ENCODE results near the gene CAPZA1.

CAPZA1 gene

GRCh38 chr1:112678605-112679004, 59.0 kb downstream of the CAPZA1 start:
- DNase-seq: no peak

DNA sequence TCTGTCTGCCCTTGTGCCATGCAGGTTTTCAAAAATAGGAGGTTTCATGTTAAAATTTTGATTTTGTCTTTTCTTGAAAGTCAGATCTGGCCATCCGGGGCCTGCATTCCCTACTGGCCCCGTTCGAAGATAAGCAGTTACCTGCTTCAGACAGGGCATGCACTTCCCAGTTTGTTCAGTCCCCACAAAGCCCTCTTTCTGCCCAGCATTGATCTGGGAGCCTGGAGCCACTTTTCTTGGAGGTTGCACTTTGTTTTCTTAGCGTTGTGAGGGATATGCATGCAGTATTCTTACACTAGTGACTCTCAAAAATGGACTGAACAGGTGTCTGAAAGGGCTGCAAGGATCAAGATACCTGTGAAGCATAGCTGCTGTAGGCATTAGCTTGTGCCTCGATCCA, 66.3 kb downstream of the CAPZA1 start:
- no peak for DNase-seq

GRCh38 chr1:112686417-112686816, 66.8 kb downstream of the CAPZA1 start:
- DNase-seq: no peak

DNA sequence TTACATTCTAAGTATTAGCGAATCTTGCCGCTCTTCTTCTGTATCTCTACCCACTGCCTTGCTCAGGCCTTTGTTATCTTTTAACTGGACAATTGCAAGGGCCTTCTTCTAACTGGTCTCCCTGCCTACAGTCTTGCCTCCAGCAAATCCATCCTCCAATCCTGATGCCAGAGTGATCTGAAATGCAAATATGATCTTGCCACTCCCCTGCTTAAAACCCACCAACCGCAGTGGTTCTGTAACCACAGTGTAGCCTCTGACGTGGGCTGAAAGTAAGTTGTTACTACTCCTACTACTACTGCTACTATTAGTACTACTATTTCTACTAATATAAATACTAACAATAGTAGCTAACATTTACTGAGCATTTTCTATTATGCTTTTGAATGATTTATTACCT, 67.2 kb downstream of the CAPZA1 start:
- DNase-seq: no peak

DNA sequence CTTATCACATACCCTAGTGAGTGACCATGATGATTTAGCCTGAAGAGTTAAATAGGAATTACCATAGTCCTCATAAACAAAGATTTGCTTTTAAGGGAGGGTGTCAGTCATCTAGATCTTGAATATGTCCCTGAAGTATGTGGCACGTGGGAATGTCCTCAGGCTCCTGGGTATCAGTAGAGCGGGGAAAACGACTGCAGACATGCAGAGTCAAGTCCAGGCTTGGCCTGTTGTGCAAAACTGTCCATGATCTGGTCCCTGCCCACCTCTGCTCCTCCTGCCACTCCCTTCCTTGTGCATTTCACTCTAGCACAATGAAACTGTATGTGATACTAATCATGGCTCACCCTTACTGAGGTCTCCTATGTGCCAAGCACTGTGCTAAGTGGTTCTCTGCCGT, 67.7 kb downstream of the CAPZA1 start:
- DNase-seq: no peak

DNA sequence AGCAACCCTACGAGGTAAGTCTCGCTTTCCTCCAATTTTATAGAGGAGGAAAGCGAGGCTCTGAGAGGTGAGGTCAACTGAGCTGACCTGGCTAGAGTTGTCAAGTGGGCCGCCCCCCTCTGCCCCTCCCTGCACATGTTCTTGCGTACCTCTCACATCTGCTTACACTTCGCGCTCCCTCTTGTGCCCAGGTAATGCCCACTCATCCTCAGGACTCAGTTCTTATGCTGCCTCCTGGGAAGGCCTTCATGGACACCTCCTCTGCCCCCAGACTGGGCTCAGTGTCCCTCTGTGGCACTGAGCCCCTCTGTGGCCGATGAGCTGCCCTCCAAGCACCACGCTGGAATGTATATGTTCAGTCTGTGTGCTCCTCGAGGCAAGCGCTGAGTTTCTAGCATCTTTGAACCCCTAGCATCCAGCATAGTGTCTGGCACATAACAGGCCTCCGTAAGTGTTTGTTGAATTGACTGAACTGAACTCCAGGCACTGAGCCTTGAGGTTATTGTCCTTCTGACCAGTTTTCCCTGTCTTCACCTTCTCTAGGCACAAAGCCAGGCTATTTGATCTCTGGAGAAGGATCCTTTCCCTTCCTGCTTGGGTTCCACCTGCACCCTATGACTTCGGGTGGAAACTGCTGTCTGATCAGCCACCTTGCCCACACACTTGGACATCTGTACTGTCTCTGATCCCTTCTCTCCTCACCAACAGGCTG, 68.3 kb downstream of the CAPZA1 start:
- DNase-seq: no peak

GRCh38 chr1:112688781-112689193, 69.2 kb downstream of the CAPZA1 start:
- no peak for DNase-seq

DNA sequence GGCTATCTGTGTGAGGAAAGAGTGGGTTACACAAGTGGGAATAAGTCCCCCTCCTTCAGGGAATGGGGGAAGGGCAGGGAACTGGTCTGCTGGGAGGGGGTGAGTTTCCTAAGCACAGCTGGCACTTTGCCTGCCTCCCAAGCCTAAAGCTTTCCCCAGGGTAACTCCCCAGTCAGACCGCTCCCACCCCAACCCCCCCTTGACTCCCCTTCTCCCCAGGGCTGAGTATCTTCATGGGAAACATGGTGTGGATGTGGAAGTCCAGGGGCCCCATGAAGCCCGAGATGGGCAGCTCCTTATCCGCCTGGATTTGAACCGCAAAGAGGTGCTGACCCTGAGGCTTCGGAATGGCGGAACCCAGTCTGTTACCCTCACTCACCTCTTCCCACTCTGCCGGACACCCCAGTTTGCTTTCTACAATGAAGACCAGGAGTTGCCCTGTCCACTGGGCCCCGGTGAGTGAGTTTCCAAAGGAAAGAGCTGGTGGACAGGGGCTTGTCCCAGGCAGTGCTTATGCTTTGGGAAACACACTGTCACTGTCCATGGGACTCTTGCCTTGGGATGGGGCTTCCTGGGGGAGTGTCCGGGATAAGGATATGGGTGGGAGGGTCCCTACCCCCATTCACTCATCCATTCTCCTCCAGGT, 69.7 kb downstream of the CAPZA1 start:
- no peak for DNase-seq

GRCh38 chr1:112689842-112690237, 70.2 kb downstream of the CAPZA1 start:
- DNase-seq: no peak

GRCh38 chr1:112692681-112693080, 73.0 kb downstream of the CAPZA1 start:
- DNase-seq: no peak

DNA sequence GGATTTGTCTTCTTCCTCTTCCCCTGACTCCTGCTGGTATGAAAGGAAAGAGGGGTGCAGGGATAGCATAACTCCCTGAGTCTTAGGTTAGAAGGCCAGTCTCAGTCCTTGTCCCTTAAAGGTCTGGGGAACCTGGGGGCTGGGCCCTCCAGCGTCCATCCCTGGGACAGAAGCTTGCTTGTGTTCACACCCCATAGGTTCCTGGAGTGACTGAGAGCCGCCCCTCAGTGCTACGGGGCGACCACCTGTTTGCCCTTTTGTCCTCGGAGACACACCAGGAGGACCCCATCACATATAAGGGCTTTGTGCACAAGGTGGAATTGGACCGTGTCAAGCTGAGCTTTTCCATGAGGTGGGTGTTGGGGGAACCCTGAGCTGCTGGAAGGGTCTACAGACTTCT, 74.2 kb downstream of the CAPZA1 start:
- DNase-seq: no peak

DNA sequence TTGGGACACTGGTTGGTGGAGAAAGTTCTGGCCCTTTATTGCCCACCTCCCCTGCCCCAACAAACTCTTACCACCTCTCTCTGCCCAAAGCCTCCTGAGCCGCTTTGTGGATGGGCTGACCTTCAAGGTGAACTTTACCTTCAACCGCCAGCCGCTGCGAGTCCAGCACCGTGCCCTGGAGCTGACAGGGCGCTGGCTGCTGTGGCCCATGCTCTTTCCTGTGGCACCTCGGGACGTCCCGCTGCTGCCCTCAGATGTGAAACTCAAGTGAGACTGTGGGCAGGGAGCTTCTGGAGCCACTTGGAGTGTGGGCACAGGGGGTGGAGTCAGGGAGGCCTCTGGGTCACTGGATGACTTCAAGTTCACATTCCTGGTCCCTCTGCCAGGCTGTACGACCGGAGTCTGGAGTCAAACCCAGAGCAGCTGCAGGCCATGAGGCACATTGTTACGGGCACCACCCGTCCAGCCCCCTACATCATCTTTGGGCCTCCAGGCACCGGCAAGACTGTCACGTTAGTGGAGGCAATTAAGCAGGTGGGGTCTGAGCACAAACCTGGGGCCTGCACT, 74.8 kb downstream of the CAPZA1 start:
- DNase-seq: no peak

GRCh38 chr1:112695276-112695675, 75.6 kb downstream of the CAPZA1 start:
- DNase-seq: no peak

DNA sequence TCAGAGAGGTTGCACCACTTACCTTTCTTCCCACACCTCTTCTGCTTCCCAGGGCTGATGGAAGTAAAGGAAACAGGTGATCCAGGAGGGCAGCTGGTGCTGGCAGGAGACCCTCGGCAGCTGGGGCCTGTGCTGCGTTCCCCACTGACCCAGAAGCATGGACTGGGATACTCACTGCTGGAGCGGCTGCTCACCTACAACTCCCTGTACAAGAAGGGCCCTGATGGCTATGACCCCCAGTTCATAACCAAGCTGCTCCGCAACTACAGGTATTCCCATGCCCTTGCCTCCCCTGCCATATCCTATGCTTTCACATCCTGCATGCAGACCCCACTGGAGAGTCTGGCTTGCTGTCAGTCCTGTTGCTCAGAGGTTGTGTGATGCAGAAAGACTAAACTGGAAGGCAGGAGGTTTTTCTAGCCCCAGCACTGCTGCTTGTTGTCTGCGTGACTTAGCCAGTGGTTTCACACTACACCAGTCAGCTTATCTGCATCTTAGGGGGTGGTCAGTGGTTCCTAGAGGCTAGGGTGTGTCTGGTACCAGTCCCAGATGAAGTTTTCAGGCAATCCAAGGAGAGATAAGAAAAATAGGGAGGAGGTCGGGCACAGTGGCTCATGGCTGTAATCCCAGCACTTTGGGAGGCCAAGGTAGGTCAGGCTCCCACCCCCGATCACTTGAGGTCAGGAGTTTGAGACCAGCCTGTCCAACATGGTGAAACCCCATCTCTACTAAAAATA, 77.1 kb downstream of the CAPZA1 start:
- DNase-seq: no peak

- DNase-seq: no peak
Observed at GRCh38 chr1:112697781-112698201, 78.2 kb downstream of the CAPZA1 start.

GRCh38 chr1:112698366-112699310, 79.0 kb downstream of the CAPZA1 start:
- DNase-seq: peak; percentile 19

GRCh38 chr1:112699425-112700144, 80.0 kb downstream of the CAPZA1 start:
- DNase-seq: no peak

DNA sequence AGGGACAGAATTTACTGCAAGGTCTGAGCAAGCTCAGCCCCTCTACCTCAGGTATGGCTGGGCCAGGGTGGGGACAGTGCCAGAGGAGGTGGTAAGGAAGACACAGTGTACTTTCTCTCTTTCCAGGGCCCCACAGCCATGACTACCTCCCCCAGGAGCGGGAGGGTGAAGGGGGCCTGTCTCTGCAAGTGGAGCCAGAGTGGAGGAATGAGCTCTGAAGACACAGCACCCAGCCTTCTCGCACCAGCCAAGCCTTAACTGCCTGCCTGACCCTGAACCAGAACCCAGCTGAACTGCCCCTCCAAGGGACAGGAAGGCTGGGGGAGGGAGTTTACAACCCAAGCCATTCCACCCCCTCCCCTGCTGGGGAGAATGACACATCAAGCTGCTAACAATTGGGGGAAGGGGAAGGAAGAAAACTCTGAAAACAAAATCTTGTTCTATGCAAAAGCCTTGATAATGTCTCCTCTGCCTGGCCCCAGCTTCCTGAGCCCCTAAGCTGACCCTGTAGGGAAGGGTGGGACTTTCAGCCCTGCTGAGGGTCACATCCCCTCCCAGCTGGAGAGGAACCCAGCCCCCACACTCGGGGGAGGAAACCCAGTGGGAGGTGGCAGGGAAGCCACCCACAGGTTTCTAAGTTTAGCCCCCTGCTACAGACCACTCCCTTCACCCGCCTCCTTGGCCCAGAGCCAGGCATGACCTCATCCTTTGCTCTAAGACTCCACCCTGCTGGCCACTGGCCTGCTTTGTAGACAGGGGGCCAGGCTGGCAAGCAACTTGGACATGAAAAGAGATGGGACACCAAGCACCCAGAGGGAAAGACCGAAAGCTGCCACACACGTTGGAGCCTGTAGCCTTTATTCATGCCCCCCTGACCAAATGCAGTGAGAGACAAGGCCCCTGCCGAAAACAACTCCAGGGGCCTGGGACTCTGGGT, 80.9 kb downstream of the CAPZA1 start:
- peak; percentile 41 for DNase-seq

GRCh38 chr1:112701227-112702066, 81.8 kb downstream of the CAPZA1 start:
- DNase-seq: no peak

DNA sequence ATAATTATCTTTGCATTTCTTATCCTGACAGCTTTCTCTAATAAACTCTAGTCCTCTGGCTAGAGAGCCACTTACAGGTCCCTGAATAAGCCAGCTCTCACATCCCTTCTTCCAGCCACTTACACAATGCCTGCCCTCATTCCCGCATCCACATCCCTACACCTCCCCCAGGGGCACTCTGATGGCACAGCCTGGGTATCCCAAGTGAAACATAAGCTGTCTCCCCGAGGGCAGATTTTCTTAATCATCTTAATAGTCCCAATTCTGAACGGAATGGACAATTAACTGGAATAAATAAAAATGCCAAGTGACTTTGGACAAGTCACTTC, 82.4 kb downstream of the CAPZA1 start:
- DNase-seq: no peak

Measured in NCI-H1092 (cell line).